Measurements from ENCODE around the gene APOE. TPM values are rescaled to one million over a fixed set of nuclear protein-coding genes. Genes with fewer than 3 reads are reported as not detected.

APOE gene
- polyA plus RNA-seq, 2 of the 4 experiments (the other 2 are of a cell fraction), result 12.5 to 31.9 TPM

GRCh38 chr19:44954649-44955504 is 49.3 kb downstream of the APOE start, which contains the start of gene CLPTM1 (continued):
- TF ChIP-seq FOXS1 (CRISPR knock-in tag; IDR thresholded peaks at IDR 0.05) (peak; percentile 69; the same call in 1 of the 2 replicates), CEBPB (IDR thresholded peaks at IDR 0.05) (peak in 1 of 2 experiments; percentile 77; a peak in 1 of 4 replicates), POLR2A (IDR thresholded peaks at IDR 0.05; ENCODE audit: low read length) (peak; percentile 76), FOSB (CRISPR knock-in tag; IDR thresholded peaks at IDR 0.05) (no peak), RFX5 (IDR thresholded peaks at IDR 0.05) (peak; percentile 82), NPAS2 (CRISPR knock-in tag; IDR thresholded peaks at IDR 0.05; ENCODE audit: borderline replicate concordance) (no peak), CBX8 (IDR thresholded peaks at IDR 0.05) (no peak), MAFK (IDR thresholded peaks at IDR 0.05; ENCODE audit: partially characterized antibody) (no peak), NFE2L2 (conservative IDR thresholded peaks at IDR 0.05; ENCODE audit: low read length) (no peak), BCL3 (IDR thresholded peaks at IDR 0.05) (peak; percentile 80), CTCF (IDR thresholded peaks at IDR 0.05) (no peak), CHD2 (IDR thresholded peaks at IDR 0.05; ENCODE audit: low read length, partially characterized antibody) (peak; percentile 94), GATA3 (IDR thresholded peaks at IDR 0.05; ENCODE audit: borderline replicate concordance) (peak; percentile 9; the same call in 1 of the 2 replicates), MAZ (IDR thresholded peaks at IDR 0.05; ENCODE audit: borderline replicate concordance, low read depth, low read length) (no peak), PHF8 (IDR thresholded peaks at IDR 0.05; ENCODE audit: borderline replicate concordance, low read depth) (peak; percentile 73; the same call in 1 of the 2 replicates), USF2 (IDR thresholded peaks at IDR 0.05) (0 out of 2 replicates have a peak, but pooled peaks have one; percentile 4)
- TF ChIP-seq, protein P1, sequence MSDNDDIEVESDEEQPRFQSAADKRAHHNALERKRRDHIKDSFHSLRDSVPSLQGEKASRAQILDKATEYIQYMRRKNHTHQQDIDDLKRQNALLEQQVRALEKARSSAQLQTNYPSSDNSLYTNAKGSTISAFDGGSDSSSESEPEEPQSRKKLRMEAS (IDR thresholded peaks at IDR 0.05), result peak; percentile 88

DNA sequence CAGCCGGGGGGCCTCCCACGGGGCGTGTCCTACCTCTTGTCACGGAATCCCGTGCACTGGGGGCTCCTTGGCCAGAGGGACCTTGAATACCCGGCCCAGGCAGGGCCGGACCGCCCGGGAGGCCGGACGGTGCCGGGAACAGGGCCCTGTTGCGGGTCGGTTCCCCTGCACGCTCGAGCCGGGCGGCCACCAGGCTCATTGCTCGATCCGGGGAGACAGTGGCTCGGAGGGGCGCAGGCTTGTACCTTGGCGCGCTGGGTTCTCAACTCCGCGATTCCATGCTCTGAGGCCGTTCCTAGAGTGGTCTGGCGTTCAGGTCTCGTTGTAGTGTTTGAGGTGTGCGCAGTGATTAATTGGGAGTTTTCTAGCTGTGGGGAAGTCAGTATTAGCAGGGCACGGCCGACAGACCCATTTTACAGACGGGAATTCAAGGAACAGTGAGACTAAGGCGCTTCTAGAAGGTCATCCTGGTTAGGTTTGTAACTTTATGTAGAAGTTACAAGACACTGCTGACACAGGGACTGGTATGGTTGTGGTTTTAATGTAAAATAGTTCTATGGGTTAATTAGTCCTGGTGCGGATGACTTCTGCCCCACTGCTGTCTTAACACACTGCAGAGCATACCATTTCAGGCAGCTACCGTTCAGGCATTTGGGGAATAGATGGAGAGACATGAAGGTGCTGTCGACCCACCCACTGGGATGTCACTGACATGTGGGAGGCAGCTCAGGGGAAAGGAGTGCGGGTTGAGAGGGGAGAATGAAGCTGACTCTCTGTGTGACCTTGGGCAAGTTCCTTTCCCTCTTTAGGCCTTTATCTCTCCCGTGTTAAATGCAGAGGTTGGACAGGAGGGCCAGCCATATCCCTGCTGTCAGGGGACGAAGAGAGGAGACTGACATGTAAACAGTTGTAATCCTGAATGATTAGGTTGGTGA is 50.2 kb downstream of the APOE start:
- no peak for FAIRE-seq
- Histone ChIP-seq H3K27ac (peak overlapping the region; percentile 90 to 91), H3K9me3 (no peaks in the 10 kb centered on the region), H3K4me1 (peaks cover 23% of the 10 kb centered on the region), H3K4me3 (peak overlapping the region; percentile 98), H3K4me2 (peak overlapping the region; percentile 93)
- ATAC-seq, result peak; percentile 49 to 51
- DNase-seq (ENCODE audit: low read depth in 1 of 2, low spot score in 1 of 2), result no peak
- TF ChIP-seq NPAS2 (CRISPR knock-in tag; IDR thresholded peaks at IDR 0.05; ENCODE audit: borderline replicate concordance) (no peak), TFCP2L1 (CRISPR knock-in tag; IDR thresholded peaks at IDR 0.05) (0 out of 2 replicates have a peak, but pooled peaks have one; percentile 52), JUN (IDR thresholded peaks at IDR 0.05) (0 out of 5 replicates have a peak, but pooled peaks of 1 of the 2 experiments have one; percentile 5), KDM5A (IDR thresholded peaks at IDR 0.05) (peak; percentile 63; the same call in 1 of the 2 replicates)
- TF ChIP-seq, protein P1 (IDR thresholded peaks at IDR 0.05), result no peak
- ChIA-PET CTCF (interaction anchor here (0.6 to 8.3 kb wide), 6 partner anchors 16 to 252 kb away, joined by 3 to 303 read pairs (median 8); partner anchors contain the start of genes APOC1 and APOE), POLR2A (interaction anchor here (1.3 to 1.5 kb wide), 5 partner anchors 8 to 52 kb away, joined by 4 to 8 read pairs (median 6); partner anchors contain the start of gene APOE)
- 11% methylated on average over 14 of the region's 40 CpGs for WGBS (ENCODE audit: missing lambda C conversion rate)
